Esophagus muscularis mucosa (tissue), 3 donors: ENCODE results near the gene GABRP.

Experiments used
- EP300 ChIP-seq: sonication (generic); formaldehyde crosslinking; IDR thresholded peaks from one replicate; pipeline ENCODE4 v1.6.1; 2017; ENCODE audit warnings: antibody characterized with exemption
- TF ChIP-seq, protein P1 (sequence below), 3 experiments: fragments of 200-600 bp in 2 of 3; fragments of 450-650 bp in 1 of 3; sonication (generic) in 2 of 3; IDR thresholded peaks; one replicate each; pipeline ENCODE4 v1.5.1; 2017 to 2019; ENCODE audit warnings: antibody characterized with exemption in 3 of 3, mild to moderate bottlenecking in 2 of 3, moderate library complexity in 1 of 3

DNA sequence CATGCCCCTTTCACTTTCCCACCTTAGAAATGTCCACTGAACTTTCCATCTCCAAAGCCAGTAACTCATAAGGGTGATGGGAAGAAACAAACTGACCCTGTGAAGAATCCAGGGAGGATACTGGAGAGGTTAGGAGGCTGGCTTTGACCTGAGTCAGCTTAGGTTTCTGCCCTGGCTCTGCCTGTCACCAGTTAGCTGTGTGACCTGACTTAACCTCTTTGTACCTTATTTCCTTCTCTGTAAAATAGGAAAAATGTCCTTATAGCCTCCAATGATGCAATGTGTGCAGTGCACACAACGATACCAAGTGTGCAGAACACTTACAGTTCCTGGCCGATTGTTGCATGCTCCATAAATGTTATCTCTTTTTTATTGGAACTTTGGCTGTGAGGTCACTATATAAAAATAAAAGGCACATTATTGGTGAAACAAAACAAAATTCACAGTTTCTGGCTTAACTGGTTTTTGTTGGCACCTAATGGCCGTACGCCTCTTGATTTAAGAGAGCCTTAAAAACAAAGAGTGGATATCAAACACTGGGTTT lies 37.8 kb downstream of the GABRP start:
- TF ChIP-seq, protein P1, sequence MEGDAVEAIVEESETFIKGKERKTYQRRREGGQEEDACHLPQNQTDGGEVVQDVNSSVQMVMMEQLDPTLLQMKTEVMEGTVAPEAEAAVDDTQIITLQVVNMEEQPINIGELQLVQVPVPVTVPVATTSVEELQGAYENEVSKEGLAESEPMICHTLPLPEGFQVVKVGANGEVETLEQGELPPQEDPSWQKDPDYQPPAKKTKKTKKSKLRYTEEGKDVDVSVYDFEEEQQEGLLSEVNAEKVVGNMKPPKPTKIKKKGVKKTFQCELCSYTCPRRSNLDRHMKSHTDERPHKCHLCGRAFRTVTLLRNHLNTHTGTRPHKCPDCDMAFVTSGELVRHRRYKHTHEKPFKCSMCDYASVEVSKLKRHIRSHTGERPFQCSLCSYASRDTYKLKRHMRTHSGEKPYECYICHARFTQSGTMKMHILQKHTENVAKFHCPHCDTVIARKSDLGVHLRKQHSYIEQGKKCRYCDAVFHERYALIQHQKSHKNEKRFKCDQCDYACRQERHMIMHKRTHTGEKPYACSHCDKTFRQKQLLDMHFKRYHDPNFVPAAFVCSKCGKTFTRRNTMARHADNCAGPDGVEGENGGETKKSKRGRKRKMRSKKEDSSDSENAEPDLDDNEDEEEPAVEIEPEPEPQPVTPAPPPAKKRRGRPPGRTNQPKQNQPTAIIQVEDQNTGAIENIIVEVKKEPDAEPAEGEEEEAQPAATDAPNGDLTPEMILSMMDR (IDR thresholded peaks at IDR 0.05), result no peak
- no peak for TF ChIP-seq EP300
